Spinal cord (tissue), 10 donors: ENCODE results near the gene RASGRF1. TPM values are rescaled to one million over a fixed set of nuclear protein-coding genes. Genes with fewer than 3 reads are reported as not detected.

Experiments used
- DNase-seq, 6 donors: peaks; one replicate each; pipeline versions ENCODE4 v3.0.0 to v3.0.0-alpha.2; 2013 to 2015; ENCODE audit warnings: low spot score in 6 of 6, low read depth in 4 of 6
- H3K27ac ChIP-seq: one replicate; pipeline ENCODE4 v1.5.1; 2013; ENCODE audit warnings: low read depth, low read length, control low read depth
- H3K27me3 ChIP-seq: one replicate; pipeline ENCODE4 v1.6.1; 2013; ENCODE audit warnings: low read length; ENCODE audit not compliant: control insufficient read depth, insufficient read depth
- H3K36me3 ChIP-seq: one replicate; pipeline ENCODE4 v1.6.1; 2013; ENCODE audit warnings: low read length; ENCODE audit not compliant: control insufficient read depth, insufficient read depth
- H3K4me1 ChIP-seq: one replicate; pipeline ENCODE4 v1.6.1; 2013; ENCODE audit warnings: low read length; ENCODE audit not compliant: control insufficient read depth, insufficient read depth
- H3K4me3 ChIP-seq: one replicate; pipeline ENCODE4 v1.5.1; 2013; ENCODE audit warnings: low read depth, low read length, control low read depth
- H3K9me3 ChIP-seq: one replicate; pipeline ENCODE4 v1.6.1; 2013; ENCODE audit warnings: low read length; ENCODE audit not compliant: control insufficient read depth, insufficient read depth
- WGBS: methylation state at CpG from one replicate; pipeline ENCODE4 v1.1.5; 2013; ENCODE audit warnings: missing lambda C conversion rate; ENCODE audit not compliant: insufficient coverage; 5-methylcytosine and 5-hydroxymethylcytosine counted together
- polyA plus RNA-seq, 2 donors: library from polyadenylated mRNA; unstranded; fragments of 120-200 nt; gene quantifications; one replicate each; pipeline ENCODE4 v1.2.1, GENCODE V29; 2013; ENCODE audit not compliant: insufficient read length in 2 of 2
- total RNA-seq, 2 donors: library from RNA; depleted of rRNA in 1 of 2; stranded (reverse); fragments of 120-200 nt in 1 of 2; fragments of >200 nt in 1 of 2; gene quantifications; one replicate each; pipeline versions ENCODE4 v1.2.3 to v1.2.4, GENCODE V29; 2013 to 2014
- donor health status: healthy.

The RASGRF1 gene
- total and polyA plus RNA-seq, 4 donors, result 4.9 to 42.0 (median 28.1) TPM

DNA sequence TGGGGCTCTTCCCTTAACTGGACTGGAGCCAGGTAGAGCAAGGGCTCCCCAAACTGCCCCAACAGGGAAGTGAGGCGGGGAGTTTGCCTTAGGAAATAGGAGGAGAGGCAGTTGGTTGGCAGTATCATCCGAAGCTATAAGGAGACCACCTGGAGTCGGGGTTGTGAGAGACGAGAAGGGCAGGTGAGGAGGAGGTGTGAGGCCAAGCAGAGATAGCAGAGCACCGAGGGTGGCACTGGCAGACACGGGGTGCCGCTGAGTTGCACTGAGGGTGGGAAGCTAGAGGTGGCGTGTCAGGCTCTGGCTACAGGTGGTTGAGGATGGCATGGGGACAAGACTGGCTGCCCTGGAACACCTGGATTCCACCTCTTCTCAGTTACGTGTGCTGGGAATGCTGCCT lies 17.2 kb downstream of the RASGRF1 start:
- H3K27me3 ChIP-seq, result no peaks in the 10 kb centered on the region
- peaks cover 3% of the 10 kb centered on the region for H3K36me3 ChIP-seq
- H3K4me3 ChIP-seq, result no peak overlapping the region
- H3K9me3 ChIP-seq, result no peaks in the 10 kb centered on the region
- peaks cover 13% of the 10 kb centered on the region for H3K4me1 ChIP-seq
- 93% methylated on average over 8 of the region's 9 CpGs for WGBS
- no peak overlapping the region for H3K27ac ChIP-seq
- no peak for DNase-seq

DNA sequence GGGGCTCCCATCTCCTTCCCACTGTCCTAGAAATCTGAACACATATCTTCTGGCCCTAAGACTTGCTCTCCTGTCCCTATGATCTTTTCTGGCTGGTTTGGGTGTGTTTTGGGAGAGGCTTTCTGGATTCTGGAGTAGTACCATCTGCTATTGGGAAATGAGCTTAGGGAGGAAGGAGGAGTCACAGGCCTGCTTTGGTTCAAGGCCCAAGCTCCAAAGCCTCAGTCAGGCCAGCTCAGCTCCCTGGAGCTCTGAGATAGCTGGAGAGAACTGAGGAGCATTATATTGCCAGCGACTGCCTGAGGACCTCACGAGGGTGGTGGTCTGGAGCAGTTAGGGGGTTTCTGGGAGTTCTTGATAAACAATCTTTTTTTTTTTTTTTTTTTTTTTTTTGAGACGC lies 18.7 kb downstream of the RASGRF1 start:
- DNase-seq, result no peak
- WGBS, result no CpG with 5 or more reads among the region's 3 CpGs

DNA sequence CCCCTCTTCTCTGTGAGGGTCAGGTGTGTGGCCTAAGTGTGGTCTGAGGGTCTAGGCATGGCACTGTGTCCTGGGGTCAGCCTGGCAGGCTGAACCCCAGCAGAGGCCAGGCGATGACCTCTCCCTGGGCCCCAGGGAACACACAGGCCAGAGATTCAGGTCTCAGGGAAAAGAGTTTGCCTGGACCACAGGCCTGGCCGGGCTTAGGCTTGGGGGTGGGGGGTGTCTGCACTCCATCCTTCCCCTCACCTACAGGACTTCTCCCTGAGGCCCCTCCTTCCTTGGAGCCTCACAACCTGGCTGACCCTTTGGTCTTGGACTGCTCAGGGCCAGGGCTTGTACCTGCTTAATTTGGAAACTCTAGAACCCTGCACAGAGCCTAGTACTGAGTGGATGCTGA lies 21.8 kb downstream of the RASGRF1 start:
- no peak for DNase-seq
- Histone ChIP-seq H3K4me1 (peaks cover 40% of the 10 kb centered on the region), H3K36me3 (peaks cover 3% of the 10 kb centered on the region), H3K4me3 (no peak overlapping the region), H3K9me3 (no peaks in the 10 kb centered on the region), H3K27me3 (no peaks in the 10 kb centered on the region), H3K27ac (no peak overlapping the region)
- 100% methylated on average over 1 of the region's 2 CpGs for WGBS

More for the DNA sequence above, 18.7 kb downstream of the RASGRF1 start:
- Histone ChIP-seq H3K36me3 (peaks cover 3% of the 10 kb centered on the region), H3K4me1 (peaks cover 20% of the 10 kb centered on the region), H3K9me3 (no peaks in the 10 kb centered on the region), H3K4me3 (no peak overlapping the region), H3K27me3 (no peaks in the 10 kb centered on the region), H3K27ac (no peak overlapping the region)

DNA sequence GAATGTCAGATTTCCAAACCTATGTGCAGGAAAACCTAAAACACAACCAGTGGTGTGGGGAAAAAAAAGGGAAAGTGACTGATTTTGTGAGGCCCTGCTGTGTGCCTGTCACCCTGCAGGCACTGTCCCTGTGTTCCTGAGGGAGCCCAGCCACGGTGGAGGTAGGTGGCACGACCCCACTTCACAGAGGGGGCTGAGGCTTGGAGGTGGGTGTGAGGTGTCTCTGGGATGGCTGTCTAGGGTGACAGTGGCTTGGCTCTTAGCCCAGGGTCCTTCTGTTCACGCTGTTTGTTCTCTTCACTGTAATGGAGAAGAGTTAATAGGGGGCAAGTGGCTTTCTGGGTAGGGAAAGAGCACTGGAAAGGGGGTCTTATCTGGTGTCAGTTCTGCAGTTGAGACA lies 22.6 kb downstream of the RASGRF1 start:
- H3K4me1 ChIP-seq, result peaks cover 40% of the 10 kb centered on the region
- 45% methylated on average over 3 of the region's 3 CpGs for WGBS
- no peak for DNase-seq
- H3K9me3 ChIP-seq, result no peaks in the 10 kb centered on the region
- peaks cover 3% of the 10 kb centered on the region for H3K36me3 ChIP-seq
- H3K27ac ChIP-seq, result no peak overlapping the region
- no peak overlapping the region for H3K4me3 ChIP-seq
- H3K27me3 ChIP-seq, result no peaks in the 10 kb centered on the region

DNA sequence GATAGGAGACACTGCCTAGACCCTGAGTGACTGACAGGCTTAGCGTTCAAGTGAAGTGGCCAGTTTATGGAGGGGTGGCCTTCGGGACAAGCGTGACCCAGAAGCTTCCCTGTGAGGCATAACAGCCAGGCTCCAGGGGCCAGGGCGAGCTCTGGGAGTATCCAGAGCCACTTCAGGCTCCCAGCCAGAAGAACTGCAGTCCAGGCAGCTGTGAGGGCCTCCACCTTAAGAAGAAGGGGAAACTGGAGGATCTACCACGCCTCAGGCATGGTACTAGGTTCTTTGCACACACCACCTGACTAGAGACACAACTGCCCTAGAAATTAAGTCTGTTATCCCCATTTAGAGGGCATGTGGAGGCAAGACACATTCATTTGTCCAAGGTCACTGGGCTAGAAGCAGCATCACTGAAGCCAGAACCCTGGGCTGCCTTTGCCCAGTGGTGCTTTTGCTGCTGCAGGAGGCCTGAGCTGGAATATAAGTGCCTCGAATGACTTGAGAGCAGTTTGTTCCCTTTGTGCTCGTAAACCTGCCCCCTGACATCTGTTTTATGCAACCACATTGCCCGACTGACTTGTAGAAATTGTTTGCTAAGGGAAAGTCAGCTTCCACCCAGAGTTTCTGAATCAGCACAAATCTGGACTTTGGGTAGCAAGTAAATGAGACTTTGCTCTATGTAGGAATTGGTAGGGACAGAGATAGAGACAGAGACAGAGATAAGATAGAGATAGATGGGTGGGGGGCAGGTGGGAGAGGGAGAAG lies 23.3 kb downstream of the RASGRF1 start:
- no peak overlapping the region for H3K27ac ChIP-seq
- 57% methylated on average over 7 of the region's 8 CpGs for WGBS
- peak in 1 of 6 donors; percentile 43 for DNase-seq
- H3K36me3 ChIP-seq, result peaks cover 3% of the 10 kb centered on the region
- H3K4me3 ChIP-seq, result no peak overlapping the region
- H3K4me1 ChIP-seq, result peaks cover 40% of the 10 kb centered on the region
- H3K27me3 ChIP-seq, result no peaks in the 10 kb centered on the region
- no peaks in the 10 kb centered on the region for H3K9me3 ChIP-seq

DNA sequence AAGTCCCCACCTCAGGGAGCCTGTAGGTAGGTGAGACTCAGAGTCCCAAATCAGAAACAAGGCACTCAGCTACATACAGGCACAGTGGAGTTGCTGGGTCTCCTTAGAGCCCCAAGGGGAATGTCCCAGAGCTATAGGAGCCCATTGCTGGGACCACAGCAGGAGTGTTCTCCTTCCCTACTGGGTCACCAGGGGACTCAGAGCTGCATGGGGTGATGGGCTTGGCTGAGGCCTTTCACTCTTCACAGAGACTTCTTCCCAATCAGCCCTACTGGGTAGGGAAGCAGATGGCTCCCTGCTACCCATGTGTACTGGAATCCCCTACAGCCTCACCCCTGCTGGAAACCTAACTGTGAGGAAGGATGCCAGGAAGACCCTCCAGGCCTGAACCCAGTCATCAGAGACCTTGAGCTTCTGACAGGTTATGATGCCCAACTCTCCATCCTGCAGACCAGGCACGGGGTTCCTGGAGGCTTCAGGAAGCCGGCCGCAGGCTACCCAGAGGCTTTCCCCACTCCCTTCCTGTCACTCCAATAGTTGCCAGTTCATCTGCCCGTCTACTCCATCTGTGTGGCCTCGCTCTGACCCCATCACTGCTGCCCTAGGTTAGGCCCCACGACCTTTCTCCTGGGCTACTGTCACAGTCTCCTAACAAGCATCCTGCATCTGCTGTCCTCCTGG lies 24.0 kb downstream of the RASGRF1 start:
- peaks cover 3% of the 10 kb centered on the region for H3K36me3 ChIP-seq
- DNase-seq, result no peak
- H3K4me1 ChIP-seq, result peaks cover 40% of the 10 kb centered on the region
- 81% methylated on average over 6 of the region's 6 CpGs for WGBS
- H3K9me3 ChIP-seq, result no peaks in the 10 kb centered on the region
- no peak overlapping the region for H3K27ac ChIP-seq
- H3K4me3 ChIP-seq, result no peak overlapping the region
- H3K27me3 ChIP-seq, result no peaks in the 10 kb centered on the region

DNA sequence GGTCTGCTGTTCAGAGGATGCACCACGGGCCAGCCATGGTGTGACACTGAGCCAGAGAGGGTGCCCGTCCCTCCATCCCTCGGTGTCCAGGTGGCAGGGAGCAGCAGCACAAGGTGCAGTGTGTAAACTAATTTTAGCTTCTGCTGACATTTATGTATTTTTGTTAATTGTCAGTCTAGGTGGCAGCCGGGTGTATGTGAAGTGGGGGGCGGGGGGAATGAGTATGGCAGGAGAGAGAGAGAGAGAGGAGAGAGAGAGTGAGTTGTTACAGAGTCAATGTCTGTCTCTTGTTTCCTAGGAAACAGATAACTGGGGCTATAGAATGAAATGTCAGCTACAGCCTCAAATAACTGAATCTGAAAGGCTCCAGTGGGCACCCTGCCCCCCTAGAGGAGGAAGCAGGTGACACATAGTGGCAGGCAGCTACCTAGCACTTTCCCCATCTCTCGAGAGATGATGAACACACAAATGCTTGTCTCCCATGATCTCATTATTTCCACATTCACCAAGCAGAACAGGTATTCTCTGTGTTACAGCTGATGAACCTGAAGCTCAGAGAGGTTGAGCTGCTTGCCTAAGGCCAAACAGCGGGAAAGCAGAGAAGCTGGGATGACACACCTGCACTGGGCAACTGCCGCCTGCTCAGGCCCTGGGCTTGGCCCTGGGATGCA lies 24.7 kb downstream of the RASGRF1 start:
- Histone ChIP-seq H3K4me3 (no peak overlapping the region), H3K27me3 (no peaks in the 10 kb centered on the region), H3K4me1 (peaks cover 40% of the 10 kb centered on the region), H3K36me3 (peaks cover 3% of the 10 kb centered on the region), H3K27ac (no peak overlapping the region), H3K9me3 (no peaks in the 10 kb centered on the region)
- 36% methylated on average over 8 of the region's 8 CpGs for WGBS
- DNase-seq, result peak in 2 of 6 donors; percentile 65 to 86

DNA sequence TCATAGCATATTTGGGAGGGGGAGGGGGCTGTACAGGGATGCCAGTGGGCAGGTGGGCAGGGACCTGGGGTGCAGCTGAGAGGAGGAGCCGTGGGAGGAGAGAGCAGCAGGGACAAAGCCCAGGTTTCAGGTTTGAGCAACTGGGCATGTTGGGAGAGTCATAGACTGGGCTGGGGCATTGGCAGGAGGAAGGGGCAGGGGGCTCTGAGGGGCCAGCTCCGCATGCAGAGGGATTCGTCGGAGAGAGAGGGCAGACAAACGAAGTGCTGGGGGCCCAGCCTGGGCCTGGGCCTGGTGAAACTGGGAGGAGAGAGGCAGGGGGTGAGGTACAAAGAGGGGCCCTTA lies 25.2 kb downstream of the RASGRF1 start:
- H3K27me3 ChIP-seq, result no peaks in the 10 kb centered on the region
- H3K27ac ChIP-seq, result no peak overlapping the region
- no peak overlapping the region for H3K4me3 ChIP-seq
- 47% methylated on average over 5 of the region's 5 CpGs for WGBS
- peaks cover 3% of the 10 kb centered on the region for H3K36me3 ChIP-seq
- peaks cover 40% of the 10 kb centered on the region for H3K4me1 ChIP-seq
- H3K9me3 ChIP-seq, result no peaks in the 10 kb centered on the region
- DNase-seq, result no peak

DNA sequence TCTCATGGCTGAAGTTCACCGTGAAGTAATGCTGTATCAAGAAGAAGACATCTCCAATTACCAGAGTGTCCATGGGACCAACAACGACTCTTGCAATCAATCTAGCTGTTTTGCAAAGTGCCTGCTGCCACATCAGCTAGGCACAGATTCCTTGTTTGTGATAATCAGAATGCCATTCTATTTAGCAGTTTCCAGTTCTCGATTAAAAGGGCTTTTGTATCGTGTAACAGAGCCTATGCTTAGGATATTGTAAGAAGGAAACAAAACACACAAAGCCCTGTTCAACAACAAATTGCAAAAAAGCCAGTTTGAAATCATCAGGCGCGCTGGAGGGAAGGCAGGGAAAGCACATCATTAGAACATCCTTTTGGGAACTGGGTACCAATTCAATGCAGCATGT lies 26.1 kb downstream of the RASGRF1 start:
- 33% methylated on average over 3 of the region's 6 CpGs for WGBS

More for the DNA sequence above, 26.1 kb downstream of the RASGRF1 start:
- H3K4me1 ChIP-seq, result peaks cover 40% of the 10 kb centered on the region
- H3K27me3 ChIP-seq, result no peaks in the 10 kb centered on the region
- H3K27ac ChIP-seq, result no peak overlapping the region
- H3K4me3 ChIP-seq, result no peak overlapping the region
- peaks cover 3% of the 10 kb centered on the region for H3K36me3 ChIP-seq
- DNase-seq, result peak in 2 of 6 donors; percentile 31 to 52
- H3K9me3 ChIP-seq, result no peaks in the 10 kb centered on the region
